Activated naive CD8-positive, alpha-beta T cell treated with anti-CD3 and anti-CD28 coated beads for 36 hours (primary cell): ENCODE measurements around the gene GALR3. TPM values are rescaled to one million over a fixed set of nuclear protein-coding genes. Genes with fewer than 3 reads are reported as not detected.
"Not testable (repeated sequence)": the region's sequence is repeated elsewhere in the genome, so short reads cannot be mapped to it uniquely, and the experiment has no call there.

ENCODE experiments used
- DNase-seq: peaks from one replicate; pipeline ENCODE4 v3.0.0; 2021
- H3K27ac Mint-ChIP-seq: one replicate; pipeline ENCODE4 v1.8.0; 2022; ENCODE audit warnings: mild to moderate bottlenecking, moderate library complexity, mixed read lengths
- H3K27me3 Mint-ChIP-seq: one replicate; pipeline ENCODE4 v1.8.0; 2022; ENCODE audit warnings: mild to moderate bottlenecking, mixed read lengths
- H3K36me3 Mint-ChIP-seq: one replicate; pipeline ENCODE4 v1.8.0; 2021; ENCODE audit warnings: mild to moderate bottlenecking, mixed read lengths
- H3K4me1 Mint-ChIP-seq: one replicate; pipeline ENCODE4 v1.8.0; 2021; ENCODE audit warnings: mixed read lengths
- H3K4me3 Mint-ChIP-seq: one replicate; pipeline ENCODE4 v1.8.0; 2022; ENCODE audit warnings: mild to moderate bottlenecking, moderate library complexity, mixed read lengths
- H3K9me3 Mint-ChIP-seq: one replicate; pipeline ENCODE4 v1.8.0; 2022; ENCODE audit warnings: mixed read lengths
- total RNA-seq, 2 experiments: library from RNA; stranded (reverse); gene quantifications; one replicate each; pipeline ENCODE4 v1.2.3, GENCODE V29; 2021

Gene GALR3
- total RNA-seq, 2 experiments from 2014 or later: not detected

- not testable (repeated sequence) for H3K4me3 Mint-ChIP-seq, H3K4me1 Mint-ChIP-seq, H3K9me3 Mint-ChIP-seq, H3K27me3 Mint-ChIP-seq, H3K27ac Mint-ChIP-seq, H3K36me3 Mint-ChIP-seq, DNase-seq
These were observed 25.9 kb upstream of the GALR3 start for GRCh38 chr22:37797259-37797658.

GRCh38 chr22:37797874-37798500, 25.2 kb upstream of the GALR3 start:
- no peak for DNase-seq
- no peaks in the 10 kb centered on the region for H3K9me3 Mint-ChIP-seq
- H3K4me3 Mint-ChIP-seq: no peak overlapping the region
- peaks cover 3% of the 10 kb centered on the region for H3K4me1 Mint-ChIP-seq
- H3K27ac Mint-ChIP-seq: no peak overlapping the region
- H3K27me3 Mint-ChIP-seq: peaks cover 8% of the 10 kb centered on the region
- H3K36me3 Mint-ChIP-seq: no peaks in the 10 kb centered on the region

- not testable (repeated sequence) for H3K4me3 Mint-ChIP-seq, H3K27ac Mint-ChIP-seq, H3K36me3 Mint-ChIP-seq, H3K9me3 Mint-ChIP-seq, DNase-seq
- Mint-ChIP-seq H3K27me3 (peaks cover 25% of the 10 kb centered on the region), H3K4me1 (peaks cover 13% of the 10 kb centered on the region)
These were observed 23.2 kb upstream of the GALR3 start for GRCh38 chr22:37799979-37800378.

- no peak for DNase-seq
These were observed 21.3 kb upstream of the GALR3 start for GRCh38 chr22:37801946-37802309.

GRCh38 chr22:37802310-37803194, 20.6 kb upstream of the GALR3 start:
- H3K27ac Mint-ChIP-seq: no peak overlapping the region
- H3K27me3 Mint-ChIP-seq: peaks cover 48% of the 10 kb centered on the region
- peak overlapping the region; percentile 67 for H3K4me3 Mint-ChIP-seq
- peak; percentile 31 for DNase-seq
- H3K36me3 Mint-ChIP-seq: no peaks in the 10 kb centered on the region
- H3K9me3 Mint-ChIP-seq: no peaks in the 10 kb centered on the region
- H3K4me1 Mint-ChIP-seq: peaks cover 31% of the 10 kb centered on the region

More at GRCh38 chr22:37801946-37802309, 21.3 kb upstream of the GALR3 start:
- Mint-ChIP-seq H3K27ac (no peak overlapping the region), H3K4me3 (peak overlapping the region; percentile 67), H3K9me3 (no peaks in the 10 kb centered on the region), H3K4me1 (peaks cover 26% of the 10 kb centered on the region), H3K36me3 (no peaks in the 10 kb centered on the region), H3K27me3 (peaks cover 42% of the 10 kb centered on the region)

- H3K9me3 Mint-ChIP-seq: no peaks in the 10 kb centered on the region
- H3K36me3 Mint-ChIP-seq: no peaks in the 10 kb centered on the region
- H3K27ac Mint-ChIP-seq: no peak overlapping the region
- peaks cover 54% of the 10 kb centered on the region for H3K27me3 Mint-ChIP-seq
- DNase-seq: no peak
- peaks cover 33% of the 10 kb centered on the region for H3K4me1 Mint-ChIP-seq
- peak overlapping the region; percentile 64 for H3K4me3 Mint-ChIP-seq
These were observed 20.0 kb upstream of the GALR3 start for GRCh38 chr22:37803195-37803638.

GRCh38 chr22:37803639-37804351, 19.4 kb upstream of the GALR3 start:
- Mint-ChIP-seq H3K9me3 (no peaks in the 10 kb centered on the region), H3K4me3 (peak overlapping the region; percentile 59), H3K27ac (peak overlapping the region; percentile 46), H3K4me1 (peaks cover 35% of the 10 kb centered on the region), H3K36me3 (no peaks in the 10 kb centered on the region), H3K27me3 (peaks cover 60% of the 10 kb centered on the region)
- DNase-seq: no peak

- peak overlapping the region; percentile 46 for H3K27ac Mint-ChIP-seq
- no peaks in the 10 kb centered on the region for H3K36me3 Mint-ChIP-seq
- DNase-seq: no peak
- peaks cover 35% of the 10 kb centered on the region for H3K4me1 Mint-ChIP-seq
- no peaks in the 10 kb centered on the region for H3K9me3 Mint-ChIP-seq
- peak overlapping the region; percentile 59 for H3K4me3 Mint-ChIP-seq
- H3K27me3 Mint-ChIP-seq: peaks cover 66% of the 10 kb centered on the region
These were observed 18.8 kb upstream of the GALR3 start for GRCh38 chr22:37804352-37804880.

- Mint-ChIP-seq H3K4me3 (peak overlapping the region; percentile 64), H3K27me3 (peaks cover 74% of the 10 kb centered on the region), H3K36me3 (no peaks in the 10 kb centered on the region), H3K9me3 (no peaks in the 10 kb centered on the region), H3K27ac (no peak overlapping the region), H3K4me1 (peaks cover 35% of the 10 kb centered on the region)
- DNase-seq: peak; percentile 74
These were observed 18.0 kb upstream of the GALR3 start for GRCh38 chr22:37804881-37805809.

- Mint-ChIP-seq H3K27ac (no peak overlapping the region), H3K27me3 (peaks cover 79% of the 10 kb centered on the region), H3K9me3 (no peaks in the 10 kb centered on the region), H3K36me3 (no peaks in the 10 kb centered on the region), H3K4me3 (peak overlapping the region; percentile 64), H3K4me1 (peaks cover 35% of the 10 kb centered on the region)
- DNase-seq: no peak
These were observed 17.3 kb upstream of the GALR3 start for GRCh38 chr22:37805810-37806277.

GRCh38 chr22:37806409-37807333, 16.5 kb upstream of the GALR3 start:
- no peaks in the 10 kb centered on the region for H3K36me3 Mint-ChIP-seq
- H3K27me3 Mint-ChIP-seq: peaks cover 84% of the 10 kb centered on the region
- peak overlapping the region; percentile 1 for H3K4me3 Mint-ChIP-seq
- DNase-seq: no peak
- no peaks in the 10 kb centered on the region for H3K9me3 Mint-ChIP-seq
- no peak overlapping the region for H3K27ac Mint-ChIP-seq
- peaks cover 35% of the 10 kb centered on the region for H3K4me1 Mint-ChIP-seq

- peaks cover 87% of the 10 kb centered on the region for H3K27me3 Mint-ChIP-seq
- peak within 1 kb of the TSS; percentile 77 for H3K4me3 Mint-ChIP-seq
- DNase-seq: peak; percentile 94
- no peaks in the 10 kb centered on the region for H3K36me3 Mint-ChIP-seq
- H3K27ac Mint-ChIP-seq: no peak within 1 kb of the TSS
- H3K9me3 Mint-ChIP-seq: no peaks in the 10 kb centered on the region
- H3K4me1 Mint-ChIP-seq: peaks cover 35% of the 10 kb centered on the region
These were observed 15.5 kb upstream of the GALR3 start, which contains the start of gene GCAT for GRCh38 chr22:37807410-37808293. Gene GCAT, plus strand, starts transcription at chr22:37807934. Its CDS starts 34 bp downstream, at chr22:37807968.
